HG03457 (cell line): ENCODE measurements around the gene ACSF3.
"Not testable (repeated sequence)": the region's sequence is repeated elsewhere in the genome, so short reads cannot be mapped to it uniquely, and the experiment has no call there.

ENCODE experiments used
- ATAC-seq: cut with Tn5 transposase; IDR thresholded peaks from one replicate; pipeline ENCODE4 v1.9.1; 2021; ENCODE audit warnings: moderate number of reproducible peaks; ENCODE audit not compliant: unreplicated experiment

ACSF3 gene

GRCh38 chr16:89092013-89092412, 1.6 kb upstream of the ACSF3 start:
- no peak for ATAC-seq

GRCh38 chr16:89093252-89093601, 425 bp upstream of the ACSF3 start:
- ATAC-seq, result not testable (repeated sequence)

- no peak for ATAC-seq
Measured at GRCh38 chr16:89094252-89094879, 714 bp downstream of the ACSF3 start.

- no peak for ATAC-seq
Measured at GRCh38 chr16:89094880-89095258, 1.2 kb downstream of the ACSF3 start.

GRCh38 chr16:89095491-89095951, 1.9 kb downstream of the ACSF3 start:
- ATAC-seq, result no peak

GRCh38 chr16:89096042-89096717, 2.5 kb downstream of the ACSF3 start:
- ATAC-seq, result no peak

GRCh38 chr16:89096768-89097391, 3.2 kb downstream of the ACSF3 start:
- ATAC-seq, result no peak

- ATAC-seq, result no peak
Measured at GRCh38 chr16:89097392-89097772, 3.7 kb downstream of the ACSF3 start.

GRCh38 chr16:89098767-89099430, 5.2 kb downstream of the ACSF3 start:
- ATAC-seq, result no peak

GRCh38 chr16:89099905-89100304, 6.3 kb downstream of the ACSF3 start:
- no peak for ATAC-seq

- no peak for ATAC-seq
Measured at GRCh38 chr16:89100601-89101302, 7.1 kb downstream of the ACSF3 start.

GRCh38 chr16:89101303-89102040, 7.8 kb downstream of the ACSF3 start:
- no peak for ATAC-seq

GRCh38 chr16:89102041-89102471, 8.4 kb downstream of the ACSF3 start:
- ATAC-seq, result no peak

- ATAC-seq, result no peak
Measured at GRCh38 chr16:89102481-89103073, 8.9 kb downstream of the ACSF3 start.

- no peak for ATAC-seq
Measured at GRCh38 chr16:89103156-89103555, 9.5 kb downstream of the ACSF3 start.

- no peak for ATAC-seq
Measured at GRCh38 chr16:89103781-89104180, 10.1 kb downstream of the ACSF3 start.

GRCh38 chr16:89104303-89104702, 10.7 kb downstream of the ACSF3 start:
- ATAC-seq, result no peak

GRCh38 chr16:89104930-89105571, 11.4 kb downstream of the ACSF3 start:
- ATAC-seq, result no peak

- ATAC-seq, result no peak
Measured at GRCh38 chr16:89105599-89106151, 12.0 kb downstream of the ACSF3 start.
